HG02981 (cell line): ENCODE measurements around the gene PBX4.

Source experiments
- ATAC-seq: cut with Tn5 transposase; IDR thresholded peaks from one replicate; pipeline ENCODE4 v1.9.1; 2021; ENCODE audit warnings: mild to moderate bottlenecking, moderate library complexity; ENCODE audit not compliant: unreplicated experiment

PBX4 gene

DNA sequence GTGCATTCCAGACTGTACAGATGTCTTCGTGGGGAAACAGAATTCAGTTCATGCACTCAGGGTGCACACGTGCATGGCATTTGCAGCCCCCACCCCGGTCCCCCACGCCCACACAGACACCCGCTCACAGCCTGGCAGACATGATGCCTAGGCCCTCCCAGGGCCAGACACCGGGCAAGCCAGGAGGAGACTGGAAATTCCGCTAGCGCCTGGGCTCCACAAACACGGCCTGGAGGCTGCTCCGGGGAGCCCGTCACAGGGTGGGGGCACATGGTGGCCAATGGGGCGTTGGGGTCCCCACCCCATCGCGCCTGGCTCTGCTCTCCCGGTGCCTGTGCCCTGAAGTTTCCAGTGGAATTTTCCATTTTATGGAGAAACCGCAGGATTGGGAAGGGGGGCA is 76.9 kb downstream of the PBX4 start:
- ATAC-seq: no peak

DNA sequence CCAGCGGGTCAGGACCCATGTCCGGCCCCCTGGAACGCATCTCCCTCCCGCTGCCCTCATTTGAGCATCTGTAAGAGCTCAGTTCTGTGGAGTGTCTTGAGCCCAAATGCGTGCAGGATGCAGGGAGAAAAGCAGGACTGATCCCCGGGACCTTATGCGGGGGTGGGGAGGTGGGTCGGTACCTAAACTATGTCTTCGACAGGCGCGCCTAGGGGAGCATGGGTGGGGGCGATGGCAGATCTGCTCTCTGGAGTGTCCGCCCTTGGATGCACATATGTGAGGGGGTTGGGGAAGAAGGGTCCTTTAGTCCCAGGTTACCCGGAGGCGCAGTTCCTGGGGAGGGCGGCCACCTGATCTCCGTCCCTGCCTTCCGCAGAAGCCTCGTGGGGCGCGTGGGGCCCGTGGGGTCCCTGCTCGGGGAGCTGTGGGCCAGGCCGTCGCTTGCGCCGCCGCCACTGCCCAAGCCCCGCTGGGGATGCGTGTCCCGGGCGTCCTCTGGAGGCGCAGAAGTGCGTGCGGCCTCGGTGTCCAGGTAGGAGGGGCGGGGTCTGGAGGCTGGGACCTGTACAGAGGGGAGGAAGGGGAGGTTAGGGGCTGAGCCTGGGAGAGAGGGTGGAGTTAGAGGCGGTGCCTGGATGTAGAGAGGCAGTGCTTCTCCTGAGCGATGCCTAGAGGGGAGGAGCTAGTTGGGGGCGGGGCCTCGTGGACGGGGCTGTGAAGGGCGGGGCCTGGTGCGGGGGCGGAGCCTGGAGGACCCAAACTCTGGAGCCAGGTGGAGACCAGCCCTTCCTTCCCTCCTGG is 77.6 kb downstream of the PBX4 start:
- ATAC-seq: peak; percentile 44

DNA sequence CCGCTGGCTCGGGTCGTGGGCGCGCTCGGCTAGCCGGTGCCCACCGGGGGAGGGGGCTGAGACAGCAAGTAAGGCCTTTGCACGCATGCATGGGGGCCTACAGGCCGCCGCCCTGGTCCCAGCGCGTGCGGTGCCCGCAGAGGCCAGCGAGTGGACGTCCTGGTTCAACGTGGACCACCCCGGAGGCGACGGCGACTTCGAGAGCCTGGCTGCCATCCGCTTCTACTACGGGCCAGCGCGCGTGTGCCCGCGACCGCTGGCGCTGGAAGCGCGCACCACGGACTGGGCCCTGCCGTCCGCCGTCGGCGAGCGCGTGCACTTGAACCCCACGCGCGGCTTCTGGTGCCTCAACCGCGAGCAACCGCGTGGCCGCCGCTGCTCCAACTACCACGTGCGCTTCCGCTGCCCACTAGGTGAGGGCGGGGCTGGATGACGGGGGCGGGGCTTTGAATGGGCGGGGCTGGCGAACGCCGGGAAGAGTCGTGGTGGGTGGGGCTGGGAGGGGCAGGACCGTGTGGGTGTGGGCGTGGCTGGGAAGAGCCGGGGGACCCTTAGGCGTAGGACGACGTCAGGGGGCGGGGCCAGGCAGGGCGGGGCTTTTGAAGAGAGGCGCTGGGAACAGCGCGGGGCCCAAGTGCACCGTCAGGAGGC is 78.3 kb downstream of the PBX4 start:
- ATAC-seq: no peak

DNA sequence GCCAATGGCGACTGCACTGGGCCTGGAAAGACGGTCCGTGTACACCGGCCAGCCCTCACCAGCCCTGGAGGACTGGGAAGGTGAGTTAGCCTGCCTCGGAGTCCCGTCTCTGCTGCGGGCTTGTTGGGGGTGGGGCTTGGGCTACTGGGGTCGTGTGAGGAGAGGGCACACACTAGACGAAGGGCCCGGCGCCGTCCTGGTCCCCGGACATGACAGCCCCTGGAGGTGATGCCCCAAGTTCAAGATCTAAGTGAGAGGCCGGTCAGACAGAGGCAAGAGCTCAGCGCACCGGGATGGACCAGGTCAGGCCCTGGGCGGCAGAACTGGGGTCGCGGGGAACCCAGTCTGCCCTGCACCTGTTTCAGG is 78.8 kb downstream of the PBX4 start:
- no peak for ATAC-seq

DNA sequence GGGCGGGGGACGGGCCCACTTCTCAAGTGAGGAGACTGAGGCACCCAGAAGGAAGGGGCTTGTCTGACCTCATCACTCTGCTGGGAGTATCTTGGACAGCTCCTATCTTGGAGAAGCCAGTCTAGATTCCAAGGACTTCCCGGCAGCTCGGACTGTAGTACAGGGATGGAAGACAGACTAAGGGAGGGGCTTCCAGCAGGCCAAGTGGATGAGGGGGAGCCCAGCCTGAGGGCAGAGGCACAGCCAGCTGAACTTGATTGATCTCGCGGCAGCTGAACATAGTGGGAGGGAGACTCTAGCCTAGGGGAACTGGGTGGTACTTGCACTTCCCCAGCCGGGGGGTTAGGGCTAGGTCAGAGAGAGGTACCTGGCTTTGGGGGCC is 79.7 kb downstream of the PBX4 start:
- no peak for ATAC-seq

DNA sequence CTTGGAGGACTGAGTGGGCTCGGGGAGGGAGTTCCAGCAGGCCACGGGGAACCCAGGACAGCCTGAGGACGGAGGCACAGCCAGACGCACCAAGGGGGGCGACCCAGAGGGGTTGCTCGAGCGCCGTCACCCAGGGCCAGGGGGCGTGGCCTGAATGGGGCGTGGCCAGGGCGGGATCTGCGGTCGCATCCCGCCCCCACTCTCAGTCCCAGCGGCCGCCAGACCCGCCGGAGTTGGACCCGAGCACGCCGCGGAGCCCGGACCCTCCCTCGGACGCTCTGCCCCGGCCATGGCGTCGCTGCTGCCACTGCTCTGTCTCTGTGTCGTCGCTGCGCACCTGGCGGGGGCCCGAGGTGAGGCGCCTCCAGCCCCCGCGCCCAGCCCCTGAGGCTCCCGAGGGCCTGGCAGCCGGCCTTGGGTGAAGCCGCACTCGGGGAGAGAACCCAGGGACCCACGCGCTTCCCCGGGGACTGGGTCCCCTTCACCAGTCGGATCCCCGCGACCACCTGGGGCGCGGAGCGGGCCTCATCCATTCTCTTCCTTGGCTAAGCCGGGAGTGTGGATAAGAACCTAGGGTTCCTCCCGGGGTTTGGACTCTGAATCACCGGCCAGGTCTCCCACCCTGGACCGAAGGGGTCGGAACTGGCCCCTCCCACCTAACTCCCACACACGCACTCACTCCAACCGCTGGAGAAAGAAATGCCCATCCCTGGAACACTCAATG is 80.3 kb downstream of the PBX4 start, which contains the start of gene CILP2:
Gene CILP2 (plus strand): TSS at position 205 of the 724 bp plus-strand sequence. CDS start 85 bp downstream, at position 290.
- ATAC-seq: no peak

DNA sequence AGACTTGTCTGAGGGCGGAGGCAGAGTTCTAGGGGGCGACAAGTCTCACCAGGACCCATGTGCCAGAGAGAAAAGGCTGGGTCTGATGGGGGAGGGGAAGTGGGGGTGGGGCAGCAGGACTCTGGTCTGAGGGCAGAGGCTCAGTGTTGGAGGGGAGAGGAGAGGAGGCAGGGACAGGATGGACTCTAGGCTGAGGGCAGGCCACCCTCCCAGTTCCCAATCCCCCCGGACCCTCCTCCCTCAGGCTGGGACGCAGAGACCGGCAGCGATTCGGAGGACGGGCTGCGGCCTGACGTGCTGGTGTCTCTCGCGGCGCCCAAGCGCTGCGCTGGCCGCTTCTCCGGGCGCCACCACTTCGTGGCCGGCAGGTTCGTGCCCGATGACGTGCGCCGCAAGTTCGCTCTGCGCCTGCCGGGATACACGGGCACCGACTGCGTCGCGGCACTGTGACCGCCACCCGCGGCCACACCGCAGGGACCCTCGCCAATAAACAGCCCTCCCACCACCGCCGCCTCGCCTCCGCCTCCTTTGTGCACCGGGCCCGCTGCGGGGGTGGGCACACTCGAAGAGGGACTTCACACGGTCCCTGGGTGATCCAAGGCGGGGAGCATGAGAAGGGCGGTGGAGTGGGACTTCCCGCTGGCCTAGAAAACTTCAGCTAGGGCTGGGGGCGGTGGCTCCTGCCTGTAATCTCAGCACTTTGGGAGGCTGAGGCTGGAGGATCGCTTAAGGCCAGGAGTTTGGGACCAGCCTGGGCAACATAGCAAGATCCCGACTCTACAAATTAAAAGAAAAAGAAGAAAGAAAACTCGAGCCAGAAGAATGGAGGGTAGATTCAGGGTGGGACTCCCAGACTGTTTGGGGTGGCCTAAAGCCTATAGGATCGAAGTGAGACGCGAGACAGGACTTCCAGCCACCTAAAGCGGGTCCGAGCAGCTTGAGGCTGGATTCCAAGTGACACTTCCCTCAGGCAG is 81.1 kb downstream of the PBX4 start:
- no peak for ATAC-seq

DNA sequence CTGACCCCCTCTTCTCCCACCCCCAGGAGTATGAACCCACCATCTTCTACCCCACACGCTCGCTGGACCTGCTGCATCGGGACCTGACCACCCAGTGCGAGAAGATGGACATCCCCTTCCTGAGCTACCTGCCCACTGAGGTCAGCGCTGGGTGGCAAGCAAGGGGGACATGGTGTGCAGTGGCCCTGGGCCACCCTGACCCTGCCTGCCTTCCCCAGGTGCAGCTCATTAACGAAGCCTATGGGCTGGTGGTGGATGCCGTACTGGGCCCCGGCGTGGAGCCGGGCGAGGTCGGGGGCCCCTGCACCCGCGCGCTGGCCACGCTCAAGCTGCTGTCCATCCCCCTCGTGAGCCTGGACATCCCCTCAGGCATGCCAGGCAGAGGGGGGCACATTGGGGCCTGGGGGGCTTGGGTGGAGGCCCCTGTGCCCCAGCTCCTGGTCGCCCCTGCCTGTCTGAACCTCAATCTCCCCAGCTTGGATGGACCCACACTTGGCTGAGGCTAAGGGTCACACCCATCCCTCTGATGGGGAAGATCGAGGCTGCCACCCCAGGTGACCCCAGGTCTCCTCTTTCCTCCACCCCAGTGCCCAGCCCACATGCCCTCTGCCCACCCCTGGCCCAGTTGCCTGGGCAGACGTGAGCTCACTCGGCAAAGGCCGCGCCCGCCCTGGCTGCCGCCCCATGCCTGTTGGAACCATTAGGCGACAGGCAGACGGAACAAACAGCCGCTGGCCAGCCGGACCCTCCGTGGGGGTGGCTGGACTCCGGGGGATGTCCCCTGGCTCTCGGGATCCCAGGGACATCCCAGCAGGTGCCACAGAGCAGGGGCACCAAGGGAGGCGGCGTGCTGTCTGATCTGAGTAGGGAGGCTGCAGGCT is 82.9 kb downstream of the PBX4 start:
- no peak for ATAC-seq

DNA sequence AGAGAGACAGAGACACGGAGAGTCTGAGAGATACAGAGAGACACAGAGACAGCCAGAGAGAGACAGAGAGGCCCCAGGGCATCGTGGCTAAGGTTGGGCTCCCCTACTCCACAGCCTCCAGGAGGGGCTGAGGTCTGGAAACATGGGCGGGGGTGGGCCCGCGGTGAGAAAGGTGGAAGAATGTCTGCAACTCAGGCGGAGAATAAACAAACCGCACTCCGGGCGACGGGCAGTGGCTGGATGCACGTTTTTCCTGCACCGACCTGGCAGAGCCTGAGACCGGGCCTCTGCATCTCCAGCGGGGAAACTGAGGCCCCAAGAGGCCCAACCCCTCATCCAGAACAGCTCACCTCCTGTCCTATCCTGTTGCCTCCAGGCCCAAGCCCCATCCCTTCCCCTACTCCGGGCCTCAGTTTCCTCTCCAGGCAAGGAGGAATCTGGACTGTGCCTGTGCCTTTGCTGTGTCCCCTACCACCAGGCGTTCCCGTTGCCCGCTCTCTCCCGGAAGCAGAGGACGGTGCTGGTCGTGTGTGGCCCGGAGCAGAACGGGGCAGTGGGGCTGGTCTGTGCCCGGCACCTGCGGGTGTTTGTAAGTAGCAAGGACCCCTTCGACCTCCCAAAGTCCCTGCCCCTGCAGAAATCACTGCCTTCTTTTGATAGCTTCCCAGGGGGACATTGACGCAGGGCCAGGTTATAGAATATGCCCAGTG is 83.8 kb downstream of the PBX4 start:
- ATAC-seq: no peak

DNA sequence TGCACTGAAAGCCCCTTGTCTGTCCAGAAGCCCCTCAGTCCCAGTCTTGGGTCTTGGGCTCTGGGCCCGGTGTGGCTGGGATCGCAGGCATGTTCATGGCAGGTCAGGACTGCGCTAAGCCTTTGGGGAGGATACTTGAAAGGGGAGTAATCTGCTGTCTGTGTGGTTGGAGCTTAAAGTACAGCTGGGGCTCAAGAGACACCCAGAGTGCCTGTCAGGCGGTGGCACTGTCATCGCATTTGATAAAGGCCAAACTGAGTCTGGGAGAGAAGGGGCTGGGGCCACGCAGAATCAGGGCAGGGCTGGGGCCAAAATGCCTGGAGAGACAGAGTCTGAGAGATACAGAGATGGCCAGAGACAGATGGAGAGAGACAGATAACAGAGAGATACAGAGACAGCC is 84.6 kb downstream of the PBX4 start:
- ATAC-seq: no peak

DNA sequence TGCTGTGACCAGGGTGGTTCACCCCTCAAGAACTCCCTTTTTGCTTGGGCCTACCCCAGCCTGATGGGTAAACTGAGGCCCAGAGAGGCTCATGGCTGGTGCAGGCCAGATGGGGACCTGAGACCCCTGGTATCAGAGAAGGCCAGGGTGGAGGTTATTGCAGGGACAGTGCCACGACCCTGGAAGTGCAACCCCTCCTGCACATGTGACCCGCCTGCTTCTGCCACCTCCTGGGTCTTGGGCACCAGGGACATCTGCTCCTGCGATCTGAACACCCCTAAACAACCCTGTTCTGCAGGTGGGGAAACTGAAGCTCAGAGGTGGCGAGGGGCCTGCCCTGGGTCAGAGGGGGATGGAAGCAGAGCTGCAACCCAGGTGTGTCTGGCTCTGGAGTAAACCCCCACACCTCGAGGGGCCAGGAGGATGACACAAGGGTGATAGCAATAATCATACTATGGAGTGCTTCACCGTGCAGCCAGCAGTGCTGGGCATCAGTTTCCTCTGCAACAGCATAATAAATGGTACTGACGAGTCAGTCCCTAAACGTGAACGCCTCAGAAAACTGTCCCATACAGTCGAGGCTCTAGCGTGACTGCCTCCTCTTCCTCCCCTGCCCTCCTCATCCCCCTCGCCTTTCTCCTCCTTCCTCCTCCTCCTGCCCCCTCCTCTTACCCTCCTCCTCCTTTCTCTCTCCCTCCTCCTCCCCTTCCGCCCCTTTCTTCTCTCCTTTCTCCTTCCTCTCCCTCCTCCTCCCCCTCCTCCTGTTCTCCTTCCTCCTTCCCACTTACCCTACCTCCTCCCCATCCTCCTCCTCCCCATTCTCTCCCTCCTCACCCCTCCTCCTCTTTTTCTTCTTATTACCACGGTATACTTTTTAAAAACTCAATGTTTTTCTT is 85.4 kb downstream of the PBX4 start:
- ATAC-seq: no peak

DNA sequence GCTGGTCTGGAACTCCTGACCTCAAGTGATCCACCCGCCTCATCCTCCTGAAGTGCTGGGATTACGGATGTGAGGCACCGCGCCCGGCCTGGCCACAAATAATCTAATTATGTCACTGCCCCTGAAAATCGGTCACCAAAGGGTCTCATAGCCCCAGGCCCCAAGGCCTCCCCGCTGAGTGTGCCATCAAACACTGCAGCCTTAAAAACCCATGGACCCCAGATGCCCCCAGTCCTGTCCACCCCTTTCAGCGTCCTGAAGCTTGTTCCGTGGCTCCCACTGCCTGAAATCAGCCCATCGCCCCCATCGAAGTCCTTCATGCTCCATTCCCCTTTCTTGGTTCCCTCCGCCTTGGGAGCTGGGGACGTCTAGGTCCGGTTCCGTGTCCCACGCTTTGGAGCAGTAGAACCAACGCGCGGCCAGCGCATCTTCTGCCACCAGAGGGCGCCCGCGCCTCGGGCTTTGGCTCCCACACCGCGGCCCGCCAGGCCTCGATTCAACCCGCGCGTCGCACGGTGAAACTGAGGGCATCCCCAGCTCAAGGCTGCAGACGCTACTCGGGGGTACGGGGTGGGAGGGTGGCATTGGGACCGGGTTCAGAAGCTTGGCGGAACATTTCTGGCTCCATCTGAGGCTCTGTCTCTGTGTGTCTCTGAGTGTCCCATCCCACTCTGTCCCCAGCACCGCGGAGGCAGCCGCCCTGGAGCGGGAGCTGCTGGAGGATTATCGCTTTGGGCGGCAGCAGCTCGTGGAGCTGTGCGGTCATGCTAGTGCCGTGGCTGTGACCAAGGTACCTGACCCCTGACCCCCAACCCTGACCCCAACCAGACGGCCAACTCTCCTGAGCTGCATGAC is 86.3 kb downstream of the PBX4 start:
- no peak for ATAC-seq

DNA sequence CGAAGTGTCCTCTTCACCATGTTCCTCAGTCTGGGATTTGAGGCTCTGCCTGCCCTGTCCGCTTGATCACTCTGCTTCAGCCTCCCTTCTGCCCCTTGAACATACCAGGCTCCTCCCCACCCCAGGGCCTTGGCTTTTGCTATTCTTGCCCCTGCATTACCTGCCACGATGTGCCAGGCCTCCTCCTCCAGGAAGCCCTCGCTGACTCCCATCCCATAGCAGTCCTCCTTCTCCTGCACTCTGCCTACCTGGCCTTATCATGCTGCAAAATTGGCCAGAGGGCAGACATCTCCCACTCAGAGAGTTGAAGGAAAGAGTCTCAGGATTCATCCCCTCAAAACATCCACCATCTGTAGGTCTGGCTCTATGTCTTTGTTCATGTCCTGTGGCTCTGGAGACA is 87.6 kb downstream of the PBX4 start:
- no peak for ATAC-seq

DNA sequence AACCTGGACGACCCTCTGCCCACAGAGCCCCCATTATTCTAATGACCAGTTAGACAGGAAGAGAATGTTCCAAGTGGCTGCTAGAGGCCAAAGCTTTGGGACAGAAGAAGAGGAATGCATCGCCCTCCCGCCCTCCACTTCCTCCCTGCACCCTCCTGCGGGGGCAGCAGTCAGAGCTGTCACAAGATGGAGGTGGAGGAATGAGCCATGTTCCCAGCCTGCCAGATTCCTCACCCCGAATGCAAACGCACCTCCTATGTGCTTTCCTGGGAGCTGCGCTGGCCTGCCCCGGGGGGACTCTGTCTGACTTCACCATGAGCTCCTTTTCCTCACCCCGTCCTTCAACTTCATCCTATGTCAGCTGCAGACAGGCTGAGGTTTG is 88.1 kb downstream of the PBX4 start:
- no peak for ATAC-seq

DNA sequence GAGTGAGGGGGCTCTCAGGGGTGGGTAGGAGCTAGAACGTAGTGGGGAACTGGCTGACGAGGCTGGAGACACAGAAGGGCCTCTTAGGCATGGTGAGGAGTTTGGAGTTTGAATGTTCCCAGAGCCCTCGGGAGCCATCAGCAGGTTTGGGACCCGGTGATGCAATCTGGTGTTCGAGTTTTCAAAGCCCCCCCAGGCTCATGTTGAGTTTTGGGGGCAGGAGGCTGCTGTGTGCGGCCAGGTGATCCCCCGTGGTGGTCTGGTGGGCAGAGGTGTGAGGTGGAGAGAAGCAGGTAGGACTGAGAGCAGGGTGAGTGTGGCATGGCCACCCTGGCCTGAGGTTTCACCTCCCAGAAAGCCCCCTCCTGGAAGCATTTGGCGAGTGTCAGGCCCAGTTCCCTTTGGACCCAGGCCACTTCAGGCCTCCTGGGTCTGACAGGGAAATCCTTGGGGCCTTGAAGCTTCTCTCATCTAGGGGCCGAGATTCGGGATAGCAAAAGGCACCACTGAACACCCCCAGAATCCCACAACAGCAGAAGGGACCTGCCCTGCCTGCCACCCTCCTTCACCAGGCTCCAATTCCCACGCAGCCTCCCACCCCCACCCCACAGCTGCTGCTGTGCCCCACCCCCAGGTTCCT is 88.6 kb downstream of the PBX4 start:
- ATAC-seq: no peak

DNA sequence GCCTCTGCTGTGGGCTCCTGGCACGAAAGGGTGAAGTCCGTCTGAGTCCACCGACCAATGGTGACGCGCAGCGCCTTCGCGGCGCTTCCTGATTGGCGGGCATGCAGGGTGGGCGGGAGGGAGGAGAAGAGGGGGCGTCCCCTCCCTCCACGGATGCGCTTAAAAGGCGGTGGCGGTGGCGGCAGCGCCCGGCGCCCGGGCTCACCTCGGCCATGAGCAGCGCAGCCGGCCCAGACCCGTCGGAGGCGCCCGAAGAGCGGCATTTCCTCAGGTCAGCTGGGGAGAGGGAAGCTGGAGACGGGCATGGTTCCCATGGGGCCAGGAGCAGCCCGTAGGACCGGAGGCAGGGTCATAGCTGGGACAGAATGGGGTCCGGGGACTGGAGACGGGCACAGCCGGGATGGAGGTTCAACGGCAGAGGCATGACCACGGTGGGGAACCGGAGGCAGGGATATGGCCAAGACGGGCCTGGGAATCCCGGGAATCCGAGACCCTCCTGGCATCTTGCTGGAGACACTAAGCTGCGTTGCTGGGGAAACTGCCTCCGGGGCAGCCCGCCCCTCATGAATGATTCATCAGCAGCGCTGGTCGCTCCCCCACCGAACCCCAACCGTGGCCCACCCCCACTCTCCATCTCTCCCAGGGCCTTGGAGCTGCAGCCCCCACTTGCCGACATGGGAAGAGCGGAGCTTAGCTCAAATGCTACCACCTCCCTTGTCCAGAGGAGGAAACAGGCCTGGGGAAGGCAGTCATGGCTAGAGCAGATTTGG is 89.6 kb downstream of the PBX4 start, which contains the start of gene YJEFN3:
Gene YJEFN3 (plus strand): TSS at position 191 of the 770 bp plus-strand sequence. CDS start 22 bp downstream, at position 213.
- ATAC-seq: no peak
